GM06990 (cell line): ENCODE data around the gene DSCAML1.

ENCODE experiments used
- DNase-seq: peaks from one replicate; pipeline ENCODE4 v3.0.0-alpha.2; 2011; ENCODE audit not compliant: insufficient read length; ENCODE audit errors: extremely low read depth
- H3K27me3 ChIP-seq: replicated peaks from 2 replicates; pipeline ENCODE4 v1.6.0; 2011; ENCODE audit warnings: low read length; ENCODE audit not compliant: control insufficient read depth, insufficient read depth
- H3K36me3 ChIP-seq: 2 replicates; pipeline ENCODE4 v1.5.1; 2011; ENCODE audit warnings: low read length; ENCODE audit not compliant: control insufficient read depth, insufficient read depth
- H3K4me3 ChIP-seq: replicated peaks from 2 replicates; pipeline ENCODE4 v1.5.1; 2011; ENCODE audit warnings: low read depth, mild to moderate bottlenecking, control low read depth, low read length
- TF ChIP-seq, protein P1 (sequence below): IDR thresholded peaks from 2 replicates; pipeline ENCODE4 v1.5.1; 2011; ENCODE audit warnings: low read length, control low read depth, mild to moderate bottlenecking, inconsistent platforms; ENCODE audit not compliant: insufficient read depth, poor library complexity, severe bottlenecking

The DSCAML1 gene

DNA sequence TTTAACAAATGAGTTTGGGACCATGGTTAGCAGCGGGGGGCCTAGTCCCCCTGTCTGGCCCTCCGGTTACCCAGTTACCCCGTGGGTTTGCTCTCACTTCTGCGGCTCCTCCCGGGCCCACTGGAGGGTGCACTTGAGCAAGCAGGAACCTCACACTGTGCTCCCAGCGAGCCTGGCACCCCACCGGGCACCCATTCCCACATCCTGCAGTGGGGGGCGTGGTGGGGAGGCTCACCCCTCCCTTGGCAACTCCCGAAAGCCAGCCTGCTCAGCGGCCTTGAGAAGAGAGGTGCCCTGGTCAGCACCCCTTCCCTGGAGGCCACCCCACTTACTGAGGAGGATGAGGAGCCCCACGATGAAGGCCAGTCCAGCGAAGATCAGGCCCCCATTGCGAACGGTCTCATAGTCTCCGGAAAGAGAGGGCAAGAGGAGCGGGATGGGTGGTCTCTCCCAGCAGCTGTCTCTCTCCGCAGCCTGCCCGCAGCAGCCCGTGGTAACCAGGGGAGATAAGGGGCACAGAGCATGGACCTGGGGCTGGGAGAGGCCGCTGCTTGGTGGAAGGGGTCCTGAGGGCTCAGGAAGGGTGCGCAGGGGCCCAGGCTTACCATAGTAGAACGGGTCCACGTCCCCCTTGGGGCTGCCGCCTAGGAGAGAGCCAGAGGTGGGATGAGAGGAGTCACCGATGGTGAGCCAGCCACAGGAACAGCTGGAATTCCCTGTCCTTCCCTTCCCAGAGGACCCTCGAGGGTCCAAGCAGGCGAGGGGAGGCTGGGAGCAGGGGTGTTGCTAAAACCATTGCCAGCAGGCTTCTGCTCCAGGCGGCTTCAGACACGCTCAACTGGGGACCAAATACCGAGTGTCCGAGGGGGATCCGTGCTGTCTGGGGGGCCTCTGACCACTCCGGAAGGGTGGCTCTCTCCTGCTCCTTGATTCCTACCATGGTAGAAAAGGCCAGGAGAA lies 25.3 kb upstream of the DSCAML1 start:
- DNase-seq: no peak
- Histone ChIP-seq H3K36me3 (no peaks in the 10 kb centered on the region), H3K27me3 (no peaks in the 10 kb centered on the region), H3K4me3 (no peak overlapping the region)
- TF ChIP-seq, protein P1, sequence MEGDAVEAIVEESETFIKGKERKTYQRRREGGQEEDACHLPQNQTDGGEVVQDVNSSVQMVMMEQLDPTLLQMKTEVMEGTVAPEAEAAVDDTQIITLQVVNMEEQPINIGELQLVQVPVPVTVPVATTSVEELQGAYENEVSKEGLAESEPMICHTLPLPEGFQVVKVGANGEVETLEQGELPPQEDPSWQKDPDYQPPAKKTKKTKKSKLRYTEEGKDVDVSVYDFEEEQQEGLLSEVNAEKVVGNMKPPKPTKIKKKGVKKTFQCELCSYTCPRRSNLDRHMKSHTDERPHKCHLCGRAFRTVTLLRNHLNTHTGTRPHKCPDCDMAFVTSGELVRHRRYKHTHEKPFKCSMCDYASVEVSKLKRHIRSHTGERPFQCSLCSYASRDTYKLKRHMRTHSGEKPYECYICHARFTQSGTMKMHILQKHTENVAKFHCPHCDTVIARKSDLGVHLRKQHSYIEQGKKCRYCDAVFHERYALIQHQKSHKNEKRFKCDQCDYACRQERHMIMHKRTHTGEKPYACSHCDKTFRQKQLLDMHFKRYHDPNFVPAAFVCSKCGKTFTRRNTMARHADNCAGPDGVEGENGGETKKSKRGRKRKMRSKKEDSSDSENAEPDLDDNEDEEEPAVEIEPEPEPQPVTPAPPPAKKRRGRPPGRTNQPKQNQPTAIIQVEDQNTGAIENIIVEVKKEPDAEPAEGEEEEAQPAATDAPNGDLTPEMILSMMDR: peak; percentile 85

DNA sequence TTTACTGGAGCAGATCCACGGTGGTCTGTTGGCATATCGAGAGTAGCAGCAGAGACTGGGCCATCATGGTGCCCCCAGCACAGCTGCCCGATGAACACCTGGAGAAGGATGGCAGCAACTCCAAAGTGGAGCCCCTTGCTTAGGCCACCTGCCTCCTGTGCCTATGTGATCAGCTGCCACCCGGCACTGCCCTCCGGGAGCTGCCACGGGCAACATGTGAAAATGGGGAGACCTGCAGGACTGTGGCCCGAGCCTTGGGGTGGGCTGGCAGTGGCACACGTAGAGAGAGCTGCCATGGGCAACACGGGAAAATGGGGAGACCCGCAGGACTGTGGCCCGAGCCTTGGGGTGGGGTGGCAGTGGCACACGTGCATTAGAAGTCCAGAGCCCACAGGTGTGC lies 24.4 kb upstream of the DSCAML1 start:
- Histone ChIP-seq H3K27me3 (no peaks in the 10 kb centered on the region), H3K4me3 (no peak overlapping the region), H3K36me3 (no peaks in the 10 kb centered on the region)
- TF ChIP-seq, protein P1: no peak
- no peak for DNase-seq

DNA sequence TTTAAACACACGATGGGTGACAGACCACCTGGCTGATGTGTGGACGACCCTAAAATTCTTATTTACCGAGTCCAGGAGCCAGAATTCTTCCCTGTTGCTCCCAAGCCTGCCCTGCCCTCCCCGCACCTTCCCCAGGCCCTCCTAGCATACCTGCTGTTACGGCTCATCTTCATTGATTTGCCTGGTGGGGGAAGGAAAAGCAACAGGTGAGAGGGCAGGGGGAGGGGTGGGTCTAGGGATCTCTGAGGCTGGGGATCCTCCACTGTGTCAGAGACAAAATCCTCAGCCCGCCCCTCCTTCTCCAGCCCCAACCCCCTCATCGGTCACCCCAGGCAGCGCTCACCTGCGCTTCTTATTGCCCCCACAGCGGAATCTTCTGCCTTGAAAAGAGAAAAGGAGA lies 23.5 kb upstream of the DSCAML1 start:
- DNase-seq: no peak
- TF ChIP-seq, protein P1: no peak
- Histone ChIP-seq H3K4me3 (no peak overlapping the region), H3K36me3 (no peaks in the 10 kb centered on the region), H3K27me3 (no peaks in the 10 kb centered on the region)

DNA sequence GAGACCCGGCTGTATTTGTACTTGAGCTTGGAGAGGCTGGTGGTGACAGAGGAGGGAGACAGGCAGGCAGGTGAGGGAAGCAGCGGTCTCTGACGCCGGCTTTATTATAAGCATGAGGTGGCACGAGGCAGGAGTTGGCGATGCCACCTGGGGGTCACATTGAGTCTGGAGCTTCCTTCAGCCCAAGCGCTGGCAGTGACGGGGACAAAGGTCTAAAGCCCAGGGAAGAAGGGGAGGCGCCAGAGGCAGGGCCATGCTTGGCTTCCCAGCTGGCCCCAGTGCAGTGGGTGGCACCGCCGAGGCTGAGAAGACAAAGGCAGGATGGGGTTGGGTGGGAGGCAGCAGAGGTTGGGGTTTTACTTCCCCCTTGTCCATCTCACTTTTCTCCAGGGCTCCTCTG lies 23.1 kb upstream of the DSCAML1 start:
- H3K27me3 ChIP-seq: no peaks in the 10 kb centered on the region
- TF ChIP-seq, protein P1: no peak
- no peak for DNase-seq
- no peaks in the 10 kb centered on the region for H3K36me3 ChIP-seq
- no peak overlapping the region for H3K4me3 ChIP-seq

DNA sequence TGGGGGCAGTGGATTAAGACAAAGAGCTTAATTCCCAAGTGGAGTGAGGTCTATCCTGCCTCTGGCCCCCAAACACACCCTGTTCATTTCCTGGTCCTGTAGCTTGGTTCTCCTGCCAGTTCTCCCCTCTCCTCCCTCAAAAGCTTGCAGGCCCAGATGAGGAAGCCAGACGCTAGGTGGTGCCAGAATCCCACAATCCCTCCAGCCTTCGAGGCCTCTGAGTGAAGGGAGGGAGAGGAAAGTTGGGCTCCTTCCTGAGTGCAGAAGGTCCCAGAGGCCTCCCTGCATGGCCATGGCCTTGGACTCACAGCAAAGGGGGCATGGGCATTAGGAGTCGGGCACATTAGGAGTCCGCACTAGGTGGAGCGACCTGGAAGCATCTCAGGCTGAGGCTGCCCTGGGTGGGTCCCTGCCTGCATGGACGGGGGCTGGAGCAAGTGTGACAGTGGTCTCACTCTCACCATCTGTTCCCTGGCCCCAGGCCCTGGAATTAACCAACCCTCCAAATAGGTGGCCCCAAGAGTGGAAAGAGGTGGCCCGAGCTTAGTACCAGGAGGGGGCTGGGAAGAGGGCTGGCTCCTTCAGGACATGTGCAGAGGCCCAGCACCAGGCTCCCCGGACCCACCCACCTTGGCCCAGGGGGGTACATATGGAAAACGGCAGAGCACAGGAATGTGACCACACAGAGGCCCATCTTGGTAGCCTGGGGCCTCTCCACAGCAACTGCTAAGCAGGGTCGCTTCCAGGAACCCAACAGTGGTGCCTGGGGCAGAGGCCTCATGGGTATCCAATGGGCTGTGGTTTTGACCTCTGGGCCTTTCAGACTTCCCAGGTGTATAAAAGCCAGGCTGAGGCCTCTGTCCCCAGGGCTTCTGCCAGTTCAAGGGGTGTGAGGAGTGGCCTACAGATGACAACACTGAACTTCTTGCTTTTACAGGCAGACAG lies 22.4 kb upstream of the DSCAML1 start:
- H3K27me3 ChIP-seq: no peaks in the 10 kb centered on the region
- DNase-seq: peak; percentile 50
- TF ChIP-seq, protein P1: peak; percentile 80
- no peaks in the 10 kb centered on the region for H3K36me3 ChIP-seq
- no peak overlapping the region for H3K4me3 ChIP-seq
